Fibroblast of villous mesenchyme (primary cell): ENCODE results near the gene SET. TPM values are rescaled to one million over a fixed set of nuclear protein-coding genes. Genes with fewer than 3 reads are reported as not detected.
"Not testable (repeated sequence)": the region's sequence is repeated elsewhere in the genome, so short reads cannot be mapped to it uniquely, and the experiment has no call there.

Source experiments
- DNase-seq: peaks from one replicate; pipeline ENCODE4 v3.0.0-alpha.2; 2010; ENCODE audit warnings: low read depth
- H3K4me3 ChIP-seq: 2 replicates; pipeline ENCODE4 v1.5.1; 2011; ENCODE audit warnings: low read depth, mild to moderate bottlenecking, low read length
- total RNA-seq: library from RNA; depleted of rRNA; stranded (reverse); fragments of >200 nt; gene quantifications from 2 replicates; pipeline ENCODE4 v1.2.3, GENCODE V29; 2012
- TF ChIP-seq, protein P1 (sequence below): IDR thresholded peaks from 2 replicates; pipeline ENCODE4 v1.5.1; 2012; ENCODE audit warnings: low read depth, mild to moderate bottlenecking, low read length; ENCODE audit not compliant: insufficient read depth

Gene SET
- 378 and 491 TPM in 2 replicates for total RNA-seq

GRCh38 chr9:128688501-128689292, at the start of gene SET:
SET (plus strand) TSS chr9:128689222; CDS start chr9:128689583, 361 bp downstream.
- H3K4me3 ChIP-seq: peak within 1 kb of the TSS; percentile 85
- TF ChIP-seq, protein P1, sequence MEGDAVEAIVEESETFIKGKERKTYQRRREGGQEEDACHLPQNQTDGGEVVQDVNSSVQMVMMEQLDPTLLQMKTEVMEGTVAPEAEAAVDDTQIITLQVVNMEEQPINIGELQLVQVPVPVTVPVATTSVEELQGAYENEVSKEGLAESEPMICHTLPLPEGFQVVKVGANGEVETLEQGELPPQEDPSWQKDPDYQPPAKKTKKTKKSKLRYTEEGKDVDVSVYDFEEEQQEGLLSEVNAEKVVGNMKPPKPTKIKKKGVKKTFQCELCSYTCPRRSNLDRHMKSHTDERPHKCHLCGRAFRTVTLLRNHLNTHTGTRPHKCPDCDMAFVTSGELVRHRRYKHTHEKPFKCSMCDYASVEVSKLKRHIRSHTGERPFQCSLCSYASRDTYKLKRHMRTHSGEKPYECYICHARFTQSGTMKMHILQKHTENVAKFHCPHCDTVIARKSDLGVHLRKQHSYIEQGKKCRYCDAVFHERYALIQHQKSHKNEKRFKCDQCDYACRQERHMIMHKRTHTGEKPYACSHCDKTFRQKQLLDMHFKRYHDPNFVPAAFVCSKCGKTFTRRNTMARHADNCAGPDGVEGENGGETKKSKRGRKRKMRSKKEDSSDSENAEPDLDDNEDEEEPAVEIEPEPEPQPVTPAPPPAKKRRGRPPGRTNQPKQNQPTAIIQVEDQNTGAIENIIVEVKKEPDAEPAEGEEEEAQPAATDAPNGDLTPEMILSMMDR: no peak
- DNase-seq: peak; percentile 93

- TF ChIP-seq, protein P1: no peak
- H3K4me3 ChIP-seq: no peak overlapping the region
- no peak for DNase-seq
Observed at GRCh38 chr9:128640603-128641002, 48.4 kb upstream of the SET start.

DNA sequence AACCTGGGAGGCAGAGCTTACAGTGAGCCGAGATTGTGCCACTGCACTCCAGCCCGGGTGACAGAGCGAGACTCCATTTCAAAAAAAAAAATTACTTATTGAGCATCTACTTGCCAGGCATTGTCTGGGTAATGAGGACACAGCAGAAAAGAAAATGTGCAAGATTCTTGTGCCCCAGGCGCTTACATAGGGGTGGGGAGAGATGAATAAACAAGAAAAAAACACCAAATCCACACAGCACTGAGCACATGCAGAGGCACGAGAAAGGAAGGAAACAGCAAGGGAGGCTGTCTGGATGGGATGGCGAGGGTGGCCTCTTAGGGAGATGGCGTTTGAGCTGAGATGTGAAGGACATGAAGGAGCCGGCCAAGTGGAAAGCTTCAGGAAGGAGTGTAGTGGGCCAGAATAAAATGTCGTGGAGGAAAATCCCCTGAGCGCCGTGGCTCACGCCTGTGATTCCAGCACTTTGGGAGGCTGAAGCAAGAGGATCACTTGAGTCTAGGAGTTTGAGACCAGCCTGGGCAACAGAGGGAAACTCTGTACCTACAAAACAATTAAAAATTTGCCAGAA, 46.3 kb upstream of the SET start:
- DNase-seq: no peak
- TF ChIP-seq, protein P1: no peak
- no peak overlapping the region for H3K4me3 ChIP-seq

DNA sequence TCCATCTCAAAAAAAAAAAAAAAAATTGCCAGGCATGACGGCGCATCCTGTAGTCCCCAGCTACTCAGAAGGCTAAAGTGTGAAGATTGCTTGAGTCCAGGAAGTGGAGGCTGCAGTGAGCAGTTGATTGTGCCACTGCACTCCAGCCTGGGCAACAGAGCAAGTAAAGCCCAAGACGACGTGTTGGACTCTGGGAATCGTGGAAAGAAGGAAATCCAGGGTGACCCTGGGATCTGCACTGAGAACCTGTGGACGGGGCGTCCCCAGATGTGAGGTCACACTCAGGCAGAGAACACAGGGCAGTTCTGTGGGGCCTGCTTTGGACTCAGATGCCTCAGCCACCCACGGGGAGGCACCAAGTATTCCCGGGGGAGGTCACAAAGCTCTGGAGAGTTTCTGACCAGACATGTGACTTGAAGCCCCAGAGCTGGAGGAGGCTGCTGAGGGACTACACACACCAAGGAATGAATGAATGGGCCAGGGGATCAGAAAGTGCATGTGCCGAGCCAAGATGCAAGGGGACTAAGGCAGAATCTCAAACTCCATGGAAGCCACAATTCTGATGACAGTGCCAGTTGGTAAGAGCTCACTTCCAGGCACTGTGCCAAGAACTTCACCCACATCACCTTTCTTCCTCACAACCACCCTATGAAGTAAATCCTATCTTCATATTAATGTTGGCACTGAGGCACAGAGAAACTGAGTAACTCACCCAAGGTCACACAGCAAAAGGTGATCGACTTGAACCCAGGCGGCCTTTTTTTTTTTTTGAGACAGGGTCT, 45.3 kb upstream of the SET start:
- no peak overlapping the region for H3K4me3 ChIP-seq
- TF ChIP-seq, protein P1: no peak
- no peak for DNase-seq

DNA sequence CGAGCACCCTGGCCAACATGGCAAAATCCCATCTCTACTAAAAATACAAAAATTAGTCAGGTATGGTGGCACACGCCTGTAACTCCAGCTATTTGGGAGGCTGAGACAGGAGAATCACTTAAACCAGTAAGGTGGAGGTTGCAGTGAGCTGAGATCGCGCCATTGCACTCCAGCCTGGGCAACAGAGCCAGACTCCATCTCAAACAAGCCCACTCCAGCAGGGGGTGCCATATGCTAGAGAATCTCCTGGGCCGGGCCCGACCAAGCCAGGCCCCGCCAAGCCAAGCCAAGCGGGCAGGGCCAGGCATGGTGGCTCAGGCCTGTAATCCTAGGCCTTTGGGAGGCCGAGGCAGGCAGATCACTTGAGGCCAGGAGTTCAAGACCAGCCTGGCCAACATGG, 40.8 kb upstream of the SET start:
- H3K4me3 ChIP-seq: not testable (repeated sequence)
- TF ChIP-seq, protein P1: peak; percentile 43
- peak; percentile 65 for DNase-seq

GRCh38 chr9:128651798-128652197, 37.2 kb upstream of the SET start:
- DNase-seq: no peak
- TF ChIP-seq, protein P1: no peak
- no peak overlapping the region for H3K4me3 ChIP-seq
